ENCODE data around the gene TTLL10.

TTLL10 gene

GRCh38 chr1:1207571-1207892 lies 33.9 kb downstream of the TTLL10 start:
- no peak for DNase-seq

GRCh38 chr1:1208713-1209433 lies 35.2 kb downstream of the TTLL10 start:
- peak; percentile 75 to 83 for DNase-seq

- DNase-seq = peak in 1 of 2 experiments; percentile 13
Measured at GRCh38 chr1:1210726-1211540, 37.3 kb downstream of the TTLL10 start.

- peak in 1 of 2 experiments; percentile 13 for DNase-seq
Measured at GRCh38 chr1:1211541-1212441, 38.1 kb downstream of the TTLL10 start.

- DNase-seq = peak; percentile 61 to 64
Measured at GRCh38 chr1:1212780-1213344, 39.2 kb downstream of the TTLL10 start.

- peak; percentile 71 to 76 for DNase-seq
Measured at GRCh38 chr1:1213345-1214265, 39.9 kb downstream of the TTLL10 start, which contains the start of gene TNFRSF4. TNFRSF4 (minus strand) TSS chr1:1214153; CDS start chr1:1214127, 26 bp downstream.

GRCh38 chr1:1215080-1215676 lies 41.5 kb downstream of the TTLL10 start:
- DNase-seq = peak in 1 of 2 experiments; percentile 62

- DNase-seq = no peak
Measured at GRCh38 chr1:1215881-1216605, 42.4 kb downstream of the TTLL10 start.

- DNase-seq = peak; percentile 69 to 78
Measured at GRCh38 chr1:1216770-1217620, 43.3 kb downstream of the TTLL10 start.

- peak; percentile 77 to 84 for DNase-seq
Measured at GRCh38 chr1:1217621-1218523, 44.2 kb downstream of the TTLL10 start.

- peak in 1 of 2 experiments; percentile 35 for DNase-seq
Measured at GRCh38 chr1:1218524-1219200, 45.0 kb downstream of the TTLL10 start.

- DNase-seq = peak; percentile 75 to 82
Measured at GRCh38 chr1:1219341-1219740, 45.7 kb downstream of the TTLL10 start.

- no peak for DNase-seq
Measured at GRCh38 chr1:1220197-1220596, 46.5 kb downstream of the TTLL10 start.

- DNase-seq = no peak
Measured at GRCh38 chr1:1221887-1222574, 48.4 kb downstream of the TTLL10 start.

- no peak for DNase-seq
Measured at GRCh38 chr1:1222575-1223225, 49.0 kb downstream of the TTLL10 start.

GRCh38 chr1:1223321-1223720 lies 49.6 kb downstream of the TTLL10 start:
- no peak for DNase-seq

Data from activated CD4-positive, alpha-beta T cell treated with anti-CD3 and anti-CD28 coated beads, Interleukin-2, amount 50 U/mL, for 48 hours (primary cell).